ENCODE measurements around the gene GALNT17. TPM values are rescaled to one million over a fixed set of nuclear protein-coding genes. Genes with fewer than 3 reads are reported as not detected.

GALNT17 gene
- polyA plus RNA-seq, 1 donor from 2014 or later, result 15.7 TPM

DNA sequence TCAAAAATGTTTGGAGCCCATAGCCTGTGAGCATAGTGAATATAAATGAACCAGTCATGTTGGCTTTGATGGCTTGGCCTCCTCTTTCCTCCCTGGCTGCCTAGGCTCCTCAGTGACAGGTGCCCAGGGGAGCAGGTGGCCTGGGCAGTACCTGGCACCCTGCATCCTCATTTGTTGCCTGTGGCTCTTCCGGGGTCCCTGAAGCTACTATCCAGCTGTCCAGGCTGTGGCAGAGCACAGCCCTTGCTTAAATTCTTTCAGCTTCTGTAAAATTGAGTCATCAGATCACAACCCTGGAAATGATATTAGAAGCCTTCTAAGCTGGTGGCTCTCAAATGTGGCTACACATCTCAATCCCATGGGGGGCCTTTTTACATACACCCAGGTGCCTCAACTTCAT lies 525.4 kb downstream of the GALNT17 start:
- H3K36me3 ChIP-seq (ENCODE audit: insufficient read depth, low read length), result no peaks in the 10 kb centered on the region
- no peaks in the 10 kb centered on the region for H3K79me2 ChIP-seq (replicated peaks; ENCODE audit: insufficient read depth, low read length)
- H3K4me2 ChIP-seq (ENCODE audit: low read length), result no peak overlapping the region
- no peak overlapping the region for H3K27ac ChIP-seq (ENCODE audit: low read length)
- no peaks in the 10 kb centered on the region for H3F3A ChIP-seq (ENCODE audit: insufficient read depth, low read length, poor library complexity, severe bottlenecking)
- H3K9ac ChIP-seq (ENCODE audit: low read length), result no peak overlapping the region
- no peaks in the 10 kb centered on the region for H3K9me3 ChIP-seq (ENCODE audit: low read length)
- H2AFZ ChIP-seq (ENCODE audit: low read depth, low read length), result no peak overlapping the region
- H4K20me1 ChIP-seq (ENCODE audit: insufficient read depth), result no peaks in the 10 kb centered on the region
- TF ChIP-seq TAF1 (IDR thresholded peaks at IDR 0.05; ENCODE audit: low read depth) (no peak), SMC3 (conservative IDR thresholded peaks at IDR 0.05; ENCODE audit: poor library complexity) (no peak), REST (IDR thresholded peaks at IDR 0.05; ENCODE audit: borderline replicate concordance) (no peak), MXI1 (conservative IDR thresholded peaks at IDR 0.05; ENCODE audit: poor library complexity, severe bottlenecking) (no peak), EZH2 (IDR thresholded peaks at IDR 0.05; ENCODE audit: borderline replicate concordance, insufficient read depth, low read length, poor library complexity, severe bottlenecking) (no peak)
- no peaks in the 10 kb centered on the region for H3K27me3 ChIP-seq (ENCODE audit: insufficient read depth, low read depth, low read length)
- H3K4me3 ChIP-seq (ENCODE audit: low read length), result no peak overlapping the region
- no peaks in the 10 kb centered on the region for H3K9me2 ChIP-seq (ENCODE audit: insufficient read depth, low read length)

GRCh38 chr7:71659622-71660021 lies 527.7 kb downstream of the GALNT17 start:
- H3K4me2 ChIP-seq (ENCODE audit: low read length), result no peak overlapping the region
- no peaks in the 10 kb centered on the region for H3K79me2 ChIP-seq (replicated peaks; ENCODE audit: insufficient read depth, low read length)
- no peaks in the 10 kb centered on the region for H3K36me3 ChIP-seq (ENCODE audit: insufficient read depth, low read length)
- no peaks in the 10 kb centered on the region for H3F3A ChIP-seq (ENCODE audit: insufficient read depth, low read length, poor library complexity, severe bottlenecking)
- no peaks in the 10 kb centered on the region for H3K27me3 ChIP-seq (ENCODE audit: insufficient read depth, low read depth, low read length)
- no peaks in the 10 kb centered on the region for H4K20me1 ChIP-seq (ENCODE audit: insufficient read depth)
- H2AFZ ChIP-seq (ENCODE audit: low read depth, low read length), result no peak overlapping the region
- H3K9me2 ChIP-seq (ENCODE audit: insufficient read depth, low read length), result no peaks in the 10 kb centered on the region
- H3K9me3 ChIP-seq (ENCODE audit: low read length), result no peaks in the 10 kb centered on the region
- no peak overlapping the region for H3K9ac ChIP-seq (ENCODE audit: low read length)
- no peak overlapping the region for H3K4me3 ChIP-seq (ENCODE audit: low read length)
- H3K27ac ChIP-seq (ENCODE audit: low read length), result no peak overlapping the region
- TF ChIP-seq REST (IDR thresholded peaks at IDR 0.05; ENCODE audit: borderline replicate concordance), result no peak
- TF ChIP-seq MXI1 (conservative IDR thresholded peaks at IDR 0.05; ENCODE audit: poor library complexity, severe bottlenecking), result no peak
- TF ChIP-seq POLR2AphosphoS5 (IDR thresholded peaks at IDR 0.05), result no peak
- TF ChIP-seq CTCF (IDR thresholded peaks at IDR 0.05; ENCODE audit: poor library complexity, severe bottlenecking), result no peak
- no peak for TF ChIP-seq SMC3 (conservative IDR thresholded peaks at IDR 0.05; ENCODE audit: poor library complexity)
- TF ChIP-seq TAF1 (IDR thresholded peaks at IDR 0.05; ENCODE audit: low read depth), result no peak
- no peak for TF ChIP-seq RAD21 (conservative IDR thresholded peaks at IDR 0.05)
- TF ChIP-seq EZH2 (IDR thresholded peaks at IDR 0.05; ENCODE audit: borderline replicate concordance, insufficient read depth, low read length, poor library complexity, severe bottlenecking), result no peak
- no peak for TF ChIP-seq EP300 (conservative IDR thresholded peaks at IDR 0.05; ENCODE audit: poor library complexity, severe bottlenecking)

Measured in neural cell (in vitro differentiated cells).